Raji (cell line): ENCODE results near the gene ABLIM1.

Experiments
- POLR2A ChIP-seq: IDR thresholded peaks from 2 replicates; pipeline ENCODE4 v1.6.1; 2011; ENCODE audit warnings: low read depth, low read length, control low read depth; ENCODE audit not compliant: insufficient read depth

The ABLIM1 gene

DNA sequence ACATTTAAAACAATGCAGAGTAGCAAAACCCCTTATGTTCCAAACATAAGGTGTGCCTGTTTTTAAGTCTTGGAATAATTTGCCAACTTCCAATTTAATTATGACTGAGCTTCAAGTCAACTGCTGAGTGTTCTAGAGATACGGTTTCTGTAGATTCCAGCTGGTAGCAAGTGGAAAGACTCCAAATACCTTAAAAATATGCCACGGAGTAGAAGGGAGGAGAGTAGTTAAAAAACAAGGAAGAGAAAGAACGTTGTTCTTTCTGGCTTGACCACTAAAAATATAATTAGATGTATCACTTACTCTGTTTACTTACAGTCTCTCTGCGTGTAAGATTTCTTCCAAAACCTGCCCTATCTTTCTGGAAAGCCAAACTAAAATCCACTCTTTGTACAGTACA is 24.5 kb upstream of the ABLIM1 start:
- no peak for TF ChIP-seq POLR2A

DNA sequence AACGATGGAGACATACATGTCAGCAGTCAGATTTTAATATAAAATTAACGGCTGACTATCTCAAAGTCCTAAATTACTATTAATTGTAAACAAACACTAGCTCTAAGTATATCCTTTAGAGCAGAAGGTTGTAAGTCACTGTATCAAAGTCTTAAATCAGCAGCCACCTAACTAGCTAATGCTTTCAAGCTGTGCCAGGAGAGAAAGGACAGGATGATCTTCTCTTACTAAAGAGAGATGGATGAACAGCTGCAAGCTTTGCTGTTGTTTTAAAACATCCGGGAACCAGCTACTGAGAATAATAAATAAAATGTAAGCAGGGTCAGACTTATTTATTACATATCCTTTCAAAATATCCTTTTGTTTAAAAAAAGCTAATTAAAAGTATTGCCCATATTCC is 24.0 kb upstream of the ABLIM1 start:
- TF ChIP-seq POLR2A = no peak

DNA sequence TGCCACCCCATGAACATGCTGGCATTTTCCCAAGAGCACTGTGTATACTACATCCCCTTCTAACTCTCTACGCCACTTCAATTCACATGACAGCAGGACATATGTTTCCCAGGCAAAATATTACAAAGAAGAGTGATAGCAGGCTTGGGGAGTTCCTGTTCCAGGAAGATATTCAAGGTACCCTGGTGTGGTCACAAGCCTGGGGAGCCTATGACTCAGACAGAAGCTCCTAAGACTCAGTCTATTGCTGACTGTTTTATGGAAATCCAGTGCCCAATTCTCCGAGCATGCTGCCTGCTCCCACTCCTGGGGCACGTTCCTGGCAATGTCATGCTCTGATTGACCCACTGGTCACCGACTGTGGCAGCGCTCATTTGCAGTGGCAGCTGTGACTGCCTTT is 23.5 kb upstream of the ABLIM1 start:
- TF ChIP-seq POLR2A = no peak

DNA sequence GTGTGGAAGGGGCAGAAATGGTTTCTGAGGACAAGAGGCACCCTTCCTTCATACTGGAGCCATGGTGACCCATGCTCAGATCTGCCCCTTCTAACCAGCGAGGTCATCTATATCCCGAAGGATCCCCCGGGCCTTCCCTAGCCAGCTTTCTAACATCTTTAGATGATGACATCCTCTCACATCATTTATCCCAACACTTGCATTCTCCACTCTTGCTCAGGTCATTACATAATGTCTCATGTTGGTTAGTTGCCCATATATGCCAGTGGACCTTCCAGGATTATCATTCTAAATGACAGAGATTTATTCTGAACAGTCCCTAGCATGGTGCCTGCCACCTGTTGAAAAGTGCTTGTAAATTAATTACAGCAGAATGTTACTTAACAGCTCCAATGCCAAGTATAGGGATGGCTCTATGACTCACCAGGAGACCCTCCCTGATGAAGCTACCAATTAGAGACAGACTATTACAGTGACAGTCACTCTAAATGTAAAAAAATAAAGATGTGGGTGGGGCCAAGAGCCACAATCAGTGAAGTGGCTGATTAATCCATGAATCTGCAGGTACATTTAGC is 22.6 kb upstream of the ABLIM1 start:
- TF ChIP-seq POLR2A = no peak

DNA sequence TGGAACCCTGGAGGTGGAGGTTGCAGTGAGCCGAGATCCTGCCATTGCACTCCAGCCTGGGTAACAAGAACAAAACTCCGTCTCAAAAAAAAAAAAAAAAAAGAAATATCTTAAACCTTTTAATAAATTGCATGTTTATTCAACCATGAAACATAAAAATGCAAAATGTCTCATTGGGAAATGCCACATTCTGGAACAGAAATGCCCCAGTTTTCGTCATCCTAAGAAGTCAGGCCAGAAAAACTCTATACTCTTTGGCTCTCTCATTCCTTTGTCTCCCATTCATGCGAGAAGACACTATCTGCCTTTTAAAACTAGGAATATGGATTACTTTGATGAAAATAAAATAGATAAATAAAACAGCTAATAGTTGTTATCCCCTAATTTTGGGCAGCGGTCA is 21.5 kb upstream of the ABLIM1 start:
- no peak for TF ChIP-seq POLR2A

DNA sequence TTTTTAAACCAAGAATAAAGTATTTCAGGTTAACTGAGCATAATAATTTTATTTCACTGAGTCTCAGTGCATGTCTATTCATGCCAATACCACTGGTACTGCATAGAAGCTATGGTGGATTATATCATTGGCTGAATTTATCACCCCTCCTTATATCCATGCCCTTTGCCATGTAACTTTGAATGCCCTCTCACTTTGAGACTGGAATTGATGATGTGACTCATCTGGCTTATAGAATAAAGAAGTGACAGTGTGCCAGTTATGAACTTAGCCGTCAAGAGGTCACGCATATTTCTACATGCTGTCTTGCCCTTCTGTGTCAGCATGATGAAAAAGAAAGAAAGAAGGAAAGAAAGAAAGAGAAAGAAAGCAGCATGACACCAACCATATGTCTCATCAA is 20.7 kb upstream of the ABLIM1 start:
- TF ChIP-seq POLR2A = no peak

DNA sequence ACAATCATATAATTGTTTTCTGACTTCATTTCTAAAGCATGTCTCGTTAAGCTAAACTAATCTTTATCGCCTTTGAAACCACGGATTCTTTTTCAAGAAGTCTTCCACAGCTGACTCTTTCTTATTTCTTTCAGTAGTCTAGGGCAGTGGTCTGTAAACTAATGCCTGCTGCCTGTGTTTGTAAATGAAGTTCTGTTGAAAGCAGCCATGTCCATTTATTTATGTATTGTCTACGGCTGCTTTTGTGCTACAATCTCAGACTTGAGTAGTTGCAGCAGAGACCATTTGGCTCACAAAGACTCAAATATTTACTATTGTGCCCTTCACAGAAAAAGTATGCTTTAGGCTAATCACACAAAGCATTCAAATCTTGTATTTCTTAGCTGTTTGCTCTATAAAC is 20.3 kb upstream of the ABLIM1 start:
- TF ChIP-seq POLR2A = no peak

DNA sequence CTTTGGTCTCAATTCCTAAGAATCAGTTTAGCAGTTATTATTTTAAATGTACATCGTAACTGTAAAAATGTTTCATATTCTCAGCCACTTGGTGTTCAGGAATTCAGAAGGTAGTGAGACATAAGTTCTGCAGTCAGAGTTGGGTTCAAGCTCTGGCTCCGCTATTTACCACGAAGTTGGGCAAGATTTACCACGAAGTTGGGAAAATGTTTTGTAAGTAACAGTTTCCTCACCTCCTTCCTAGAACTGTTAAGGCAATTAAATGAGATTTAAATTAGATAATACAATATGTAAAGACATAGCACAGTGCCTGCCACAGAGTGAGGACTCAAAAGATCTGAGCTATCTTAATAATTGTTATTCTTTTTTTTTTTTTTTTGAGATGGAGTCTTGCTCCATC is 16.3 kb upstream of the ABLIM1 start:
- TF ChIP-seq POLR2A = no peak

DNA sequence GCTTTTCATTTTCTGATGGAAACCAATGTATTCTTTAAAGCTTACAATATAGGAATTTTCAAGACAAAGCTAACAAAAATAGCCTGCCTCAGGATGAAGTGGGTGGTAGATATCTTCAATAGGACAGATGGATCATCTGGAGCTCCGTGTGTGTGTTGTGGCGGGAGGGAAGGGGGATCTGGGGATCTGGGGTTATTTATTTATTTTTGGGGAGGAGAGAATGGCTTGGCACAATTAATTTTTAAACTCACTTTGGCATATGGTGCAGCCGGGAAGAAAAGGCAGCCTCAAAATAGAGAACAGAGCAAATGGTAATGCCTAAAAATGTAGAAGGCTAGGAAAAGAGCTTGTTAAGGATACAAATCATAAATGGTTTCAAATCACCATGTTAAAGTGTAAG is 11.6 kb upstream of the ABLIM1 start:
- no peak for TF ChIP-seq POLR2A

DNA sequence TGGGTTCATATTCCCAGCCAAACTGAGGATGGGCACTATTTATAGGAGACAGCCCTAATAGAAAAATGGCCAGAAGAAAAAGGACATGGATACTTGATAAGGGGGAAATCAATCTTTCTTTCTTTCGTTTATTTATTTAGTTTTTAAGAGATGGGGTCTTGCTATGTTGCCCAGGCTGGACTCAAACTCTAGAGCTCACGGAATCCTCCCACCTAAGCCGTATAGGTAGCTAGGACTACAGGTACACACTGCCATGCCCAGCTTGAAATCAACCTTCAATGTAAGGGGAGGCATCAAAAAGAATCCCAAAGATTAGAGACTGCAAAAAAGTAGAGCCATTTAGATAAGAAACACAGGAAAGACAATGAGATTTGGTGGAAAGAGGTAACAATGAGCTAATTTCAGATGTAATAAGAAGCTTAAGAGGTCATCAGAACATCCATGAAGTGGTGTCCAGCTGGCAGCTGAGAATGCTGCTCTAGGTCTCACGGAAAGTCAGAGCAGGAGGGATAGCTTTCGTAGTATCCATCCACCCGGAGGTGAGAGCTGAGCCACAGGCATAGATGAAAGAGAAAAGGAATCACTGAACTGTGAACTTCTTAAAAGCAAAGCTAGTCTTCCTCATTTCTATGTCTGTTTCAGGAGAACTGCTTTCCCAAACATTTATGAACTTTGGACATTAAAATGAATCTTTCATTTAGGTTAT is 10.5 kb upstream of the ABLIM1 start:
- no peak for TF ChIP-seq POLR2A

DNA sequence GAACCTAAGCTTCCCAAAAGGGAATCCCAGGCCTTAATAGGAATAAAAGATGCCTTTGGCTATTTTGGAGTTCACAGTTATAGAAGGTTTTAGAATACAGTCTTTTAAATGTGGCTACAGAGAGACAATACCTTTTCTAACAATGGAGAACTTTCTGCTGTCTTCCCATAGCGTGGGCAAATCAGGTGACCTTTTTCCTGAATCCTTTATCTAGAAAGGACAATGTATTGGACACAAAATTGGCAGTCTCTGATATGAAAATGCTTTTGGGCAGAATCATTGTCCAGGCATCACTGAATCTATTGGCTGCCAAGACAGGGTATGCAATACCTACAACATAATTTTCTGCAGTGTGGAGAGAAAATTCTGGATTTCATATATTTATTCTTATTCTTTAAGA is 7.8 kb upstream of the ABLIM1 start:
- no peak for TF ChIP-seq POLR2A

DNA sequence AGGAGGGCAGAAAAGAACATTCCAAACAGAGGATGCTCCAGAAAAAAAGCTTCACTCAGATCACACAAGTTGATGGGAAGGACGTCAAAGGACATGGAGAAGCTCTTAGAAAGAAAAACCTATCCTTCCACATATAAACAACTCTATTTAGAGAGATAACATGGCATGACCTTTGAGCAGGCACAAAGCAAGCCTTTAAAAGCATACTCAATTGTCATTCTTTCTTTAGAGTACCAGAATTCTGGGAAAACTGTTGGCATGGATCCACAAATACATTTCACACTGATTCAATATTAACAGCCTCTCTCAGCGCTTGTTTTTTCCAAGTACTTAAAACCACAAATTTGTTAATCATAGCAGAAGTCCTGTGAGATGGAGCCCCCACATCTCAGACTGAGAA is 7.3 kb upstream of the ABLIM1 start:
- TF ChIP-seq POLR2A = no peak

DNA sequence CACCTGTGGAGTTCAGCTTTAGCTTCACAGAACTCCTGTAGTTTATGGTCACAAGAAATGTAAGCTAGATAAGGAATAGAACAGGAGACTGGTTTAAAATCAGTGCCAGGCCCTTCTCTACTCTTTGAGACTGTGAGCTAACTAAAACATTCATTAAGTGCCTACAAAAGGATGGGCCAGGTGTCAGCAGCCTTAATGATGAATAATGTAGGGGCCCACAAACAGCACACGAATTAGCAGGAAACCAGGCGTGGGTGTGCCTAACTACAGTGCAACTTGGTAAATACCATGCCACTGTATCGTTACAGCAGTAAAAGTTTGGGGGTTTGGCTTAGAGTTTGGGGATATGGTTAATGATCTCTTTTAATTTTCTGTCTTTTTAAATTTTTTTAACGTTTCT is 6.1 kb upstream of the ABLIM1 start:
- no peak for TF ChIP-seq POLR2A

DNA sequence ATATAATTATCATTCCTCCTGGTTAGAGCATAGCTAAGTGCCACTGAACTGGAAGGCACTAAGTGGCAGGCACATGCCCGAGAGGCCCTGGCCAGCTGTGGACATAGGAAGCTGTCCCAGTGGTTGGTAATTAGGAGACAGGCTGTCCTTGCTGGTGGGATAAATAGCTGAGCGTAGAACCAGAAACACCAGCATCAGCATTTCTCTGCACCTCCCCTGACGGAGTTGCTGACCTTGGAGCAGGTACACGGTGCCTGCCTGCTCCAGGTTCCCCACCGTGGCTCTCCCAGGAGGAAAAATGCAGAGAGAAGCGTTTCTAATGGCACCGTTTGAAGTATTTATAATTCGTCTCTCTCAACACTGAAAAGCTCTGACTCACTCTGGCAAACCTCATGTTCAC is 5.6 kb upstream of the ABLIM1 start:
- no peak for TF ChIP-seq POLR2A

DNA sequence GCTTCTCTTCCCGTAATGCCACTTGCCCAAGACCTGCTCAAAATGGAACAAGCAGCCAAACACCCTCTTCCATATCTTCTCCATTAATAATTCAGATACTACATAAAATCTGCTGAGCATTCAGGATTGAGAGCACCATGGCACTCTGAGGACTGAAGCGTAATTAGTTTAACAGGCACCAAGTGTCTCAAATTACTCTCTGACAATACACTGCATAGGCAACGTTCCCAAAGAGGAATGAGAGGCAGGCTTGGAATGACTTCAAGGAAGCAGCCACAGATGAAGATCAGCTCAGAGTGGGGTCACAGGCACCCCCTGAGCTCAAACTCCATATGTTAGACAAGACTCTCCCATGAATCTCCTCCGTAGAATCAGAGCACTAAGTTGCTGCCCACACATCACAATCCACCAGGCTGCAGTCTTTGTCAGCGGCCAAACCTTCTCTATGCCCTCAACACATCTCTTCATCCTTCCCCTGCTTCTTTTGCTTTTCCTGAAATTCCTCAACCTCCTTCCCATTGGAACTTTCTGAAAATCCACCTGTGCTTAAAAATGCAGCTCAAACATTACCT is 4.7 kb upstream of the ABLIM1 start:
- TF ChIP-seq POLR2A = no peak

DNA sequence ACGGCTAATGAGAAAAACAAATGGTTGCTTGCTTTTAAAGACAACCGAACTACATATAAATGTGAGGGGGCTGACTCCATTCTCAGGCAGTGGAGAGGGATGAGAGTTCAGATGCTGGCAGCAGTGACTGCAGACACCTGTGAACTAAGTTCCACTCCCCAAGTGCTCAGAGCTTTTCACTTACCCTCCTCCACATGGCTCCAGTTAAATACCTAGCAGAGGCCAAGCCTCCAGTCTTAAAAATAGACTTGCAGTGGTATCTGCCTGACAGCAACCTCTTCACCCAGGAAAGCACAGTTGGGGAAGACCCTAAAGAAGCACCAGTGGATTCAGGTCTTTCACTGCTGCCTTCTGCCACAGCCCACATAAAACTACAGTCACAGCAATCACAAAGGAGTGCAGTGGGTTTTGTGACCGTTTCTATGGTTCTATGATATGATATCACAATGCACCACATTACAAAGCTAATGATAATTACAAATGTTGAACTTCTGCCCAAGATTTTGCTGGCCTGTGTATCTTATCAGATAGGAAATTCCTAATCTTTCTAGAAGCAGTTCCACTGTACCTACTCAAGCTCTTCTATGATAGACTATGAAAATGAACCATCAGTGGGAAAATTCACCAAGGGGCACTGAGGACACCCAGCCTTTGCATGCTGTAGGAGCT is 3.3 kb upstream of the ABLIM1 start:
- no peak for TF ChIP-seq POLR2A

DNA sequence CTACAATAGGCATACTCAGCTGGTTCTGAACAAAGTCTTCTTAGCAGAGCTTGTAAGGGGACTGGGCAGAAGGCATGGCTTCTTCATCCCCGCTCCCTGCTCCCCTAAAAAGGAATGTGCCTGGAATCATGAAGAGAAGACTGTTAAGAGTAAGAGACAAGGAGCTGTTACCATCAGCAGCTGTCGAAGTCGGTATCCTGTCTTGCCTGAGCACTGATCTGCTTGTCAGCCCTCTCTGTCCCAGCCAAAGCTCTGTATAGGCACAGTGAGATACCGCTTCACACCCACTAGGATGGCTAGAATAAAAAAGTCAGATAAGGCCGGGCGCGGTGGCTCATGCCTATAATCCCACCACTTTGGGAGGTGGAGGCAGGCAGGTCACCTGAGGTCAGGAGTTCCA is 2.4 kb downstream of the ABLIM1 start:
- no peak for TF ChIP-seq POLR2A
